ENCODE results near the gene PNPLA7.

- TF ChIP-seq TAF1 (IDR thresholded peaks at IDR 0.05; ENCODE audit: borderline replicate concordance, low read depth, low read length) (no peak), POLR2A (IDR thresholded peaks at IDR 0.05; ENCODE audit: low read depth, low read length) (no peak)
These were observed 111.0 kb downstream of the PNPLA7 start for GRCh38 chr9:137439158-137439714.

Measured in GM12892 (cell line).